ENCODE results near the gene QTRT2.

GRCh38 chr3:114132500-114132899 is 76.0 kb downstream of the QTRT2 start:
- TF ChIP-seq, protein P1, sequence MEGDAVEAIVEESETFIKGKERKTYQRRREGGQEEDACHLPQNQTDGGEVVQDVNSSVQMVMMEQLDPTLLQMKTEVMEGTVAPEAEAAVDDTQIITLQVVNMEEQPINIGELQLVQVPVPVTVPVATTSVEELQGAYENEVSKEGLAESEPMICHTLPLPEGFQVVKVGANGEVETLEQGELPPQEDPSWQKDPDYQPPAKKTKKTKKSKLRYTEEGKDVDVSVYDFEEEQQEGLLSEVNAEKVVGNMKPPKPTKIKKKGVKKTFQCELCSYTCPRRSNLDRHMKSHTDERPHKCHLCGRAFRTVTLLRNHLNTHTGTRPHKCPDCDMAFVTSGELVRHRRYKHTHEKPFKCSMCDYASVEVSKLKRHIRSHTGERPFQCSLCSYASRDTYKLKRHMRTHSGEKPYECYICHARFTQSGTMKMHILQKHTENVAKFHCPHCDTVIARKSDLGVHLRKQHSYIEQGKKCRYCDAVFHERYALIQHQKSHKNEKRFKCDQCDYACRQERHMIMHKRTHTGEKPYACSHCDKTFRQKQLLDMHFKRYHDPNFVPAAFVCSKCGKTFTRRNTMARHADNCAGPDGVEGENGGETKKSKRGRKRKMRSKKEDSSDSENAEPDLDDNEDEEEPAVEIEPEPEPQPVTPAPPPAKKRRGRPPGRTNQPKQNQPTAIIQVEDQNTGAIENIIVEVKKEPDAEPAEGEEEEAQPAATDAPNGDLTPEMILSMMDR (IDR thresholded peaks at IDR 0.05 in 4 of 5, conservative IDR thresholded peaks at IDR 0.05 in 1 of 5): no peak
- TF ChIP-seq POLR2A (IDR thresholded peaks at IDR 0.05): no peak
